ENCODE data around the gene ZBTB7C. TPM values are rescaled to one million over a fixed set of nuclear protein-coding genes. Genes with fewer than 3 reads are reported as not detected.

The ZBTB7C gene
- total and polyA plus RNA-seq, 2 donors (not counting 1 experiment from before 2014, with no cell fraction given), result not detected

GRCh38 chr18:48035556-48035860, 373.7 kb downstream of the ZBTB7C start:
- CTCF ChIA-PET, result no interaction called here
- Mint-ChIP-seq H3K9me3 (ENCODE audit: insufficient read depth) (no peaks in the 10 kb centered on the region), H3K4me1 (no peaks in the 10 kb centered on the region), H3K27ac (no peak overlapping the region), H3K27me3 (peaks cover 4% of the 10 kb centered on the region), H3K4me3 (no peak overlapping the region)
- no peaks in the 10 kb centered on the region for H3K36me3 ChIP-seq (replicated peaks in 1 of 2; ENCODE audit: control extremely low read depth in 1 of 2, control insufficient read depth in 1 of 2, extremely low read depth in 1 of 2, insufficient read depth in 2 of 2, low read length in 1 of 2)
- no peak overlapping the region for H3K4me3 ChIP-seq (ENCODE audit: control extremely low read depth in 1 of 5, extremely low read depth in 1 of 5, insufficient read depth in 1 of 5, low read depth in 2 of 5, low read length in 4 of 5)
- no peaks in the 10 kb centered on the region for H3K4me1 ChIP-seq (ENCODE audit: control insufficient read depth in 2 of 2, insufficient read depth in 2 of 2, low read length in 2 of 2)
- no peak for TF ChIP-seq CTCF (IDR thresholded peaks at IDR 0.05)
- TF ChIP-seq EZH2 (IDR thresholded peaks at IDR 0.05; ENCODE audit: borderline replicate concordance, insufficient read depth, low read depth, low read length, poor library complexity, severe bottlenecking), result no peak
- DNase-seq, result no peak
- WGBS (ENCODE audit: insufficient coverage), result 80% methylated on average over 3 of the region's 3 CpGs
- no peak for ATAC-seq (ENCODE audit: low read depth)
- H4K20me1 ChIP-seq (ENCODE audit: control insufficient read depth, insufficient read depth, low read length, poor library complexity, severe bottlenecking), result no peaks in the 10 kb centered on the region
- H3K79me2 ChIP-seq (ENCODE audit: control insufficient read depth, insufficient read depth, low read length), result no peaks in the 10 kb centered on the region
- no peak overlapping the region for H3K27ac ChIP-seq (ENCODE audit: low read length in 2 of 2)
- H3K4me2 ChIP-seq (replicated peaks; ENCODE audit: low read depth, low read length, poor library complexity, severe bottlenecking), result no peak overlapping the region
- H3K9me3 ChIP-seq (ENCODE audit: control extremely low read depth in 1 of 3, control insufficient read depth in 2 of 3, insufficient read depth in 1 of 3, low read length in 2 of 3), result no peaks in the 10 kb centered on the region
- POLR2A ChIA-PET, result no interaction called here
- H3K9ac ChIP-seq (ENCODE audit: low read length), result no peak overlapping the region
- intact Hi-C loops (cut with micrococcal nuclease), result no loop called here
- H3K27me3 ChIP-seq (replicated peaks in 1 of 4; ENCODE audit: control extremely low read depth in 1 of 4, control insufficient read depth in 3 of 4, insufficient read depth in 4 of 4, low read length in 3 of 4), result no peaks in the 10 kb centered on the region
- no peak overlapping the region for H2AFZ ChIP-seq (ENCODE audit: insufficient read depth, low read depth, low read length, poor library complexity, severe bottlenecking)

- DNase-seq (no peak), ATAC-seq (ENCODE audit: low read depth) (no peak)
- Mint-ChIP-seq H3K9me3 (ENCODE audit: insufficient read depth) (no peaks in the 10 kb centered on the region), H3K4me3 (no peak overlapping the region), H3K27ac (no peak overlapping the region), H3K27me3 (peaks cover 4% of the 10 kb centered on the region), H3K4me1 (no peaks in the 10 kb centered on the region)
- Histone ChIP-seq H3K4me2 (replicated peaks; ENCODE audit: low read depth, low read length, poor library complexity, severe bottlenecking) (no peak overlapping the region), H3K4me1 (ENCODE audit: control insufficient read depth in 2 of 2, insufficient read depth in 2 of 2, low read length in 2 of 2) (no peaks in the 10 kb centered on the region), H2AFZ (ENCODE audit: insufficient read depth, low read depth, low read length, poor library complexity, severe bottlenecking) (no peak overlapping the region), H3K9me3 (ENCODE audit: control extremely low read depth in 1 of 3, control insufficient read depth in 2 of 3, insufficient read depth in 1 of 3, low read length in 2 of 3) (no peaks in the 10 kb centered on the region), H3K36me3 (replicated peaks in 1 of 2; ENCODE audit: control extremely low read depth in 1 of 2, control insufficient read depth in 1 of 2, extremely low read depth in 1 of 2, insufficient read depth in 2 of 2, low read length in 1 of 2) (no peaks in the 10 kb centered on the region), H3K79me2 (ENCODE audit: control insufficient read depth, insufficient read depth, low read length) (no peaks in the 10 kb centered on the region), H3K27me3 (replicated peaks in 1 of 4; ENCODE audit: control extremely low read depth in 1 of 4, control insufficient read depth in 3 of 4, insufficient read depth in 4 of 4, low read length in 3 of 4) (no peaks in the 10 kb centered on the region), H3K9ac (ENCODE audit: low read length) (no peak overlapping the region), H3K4me3 (ENCODE audit: control extremely low read depth in 1 of 5, extremely low read depth in 1 of 5, insufficient read depth in 1 of 5, low read depth in 2 of 5, low read length in 4 of 5) (no peak overlapping the region), H4K20me1 (ENCODE audit: control insufficient read depth, insufficient read depth, low read length, poor library complexity, severe bottlenecking) (no peaks in the 10 kb centered on the region), H3K27ac (ENCODE audit: low read length in 2 of 2) (no peak overlapping the region)
- CTCF ChIA-PET, result no interaction called here
- intact Hi-C loops (cut with micrococcal nuclease), result no loop called here
- no peak for TF ChIP-seq EZH2 (IDR thresholded peaks at IDR 0.05; ENCODE audit: borderline replicate concordance, insufficient read depth, low read depth, low read length, poor library complexity, severe bottlenecking)
- TF ChIP-seq CTCF (IDR thresholded peaks at IDR 0.05), result no peak
- POLR2A ChIA-PET, result no interaction called here
- 97% methylated on average over 15 of the region's 16 CpGs for WGBS (ENCODE audit: insufficient coverage)
Observed at GRCh38 chr18:48034651-48035555, 374.3 kb downstream of the ZBTB7C start.

Measured in B cell (primary cell).